Measurements from ENCODE around the gene SDF4.
"Not testable (repeated sequence)": the region's sequence is repeated elsewhere in the genome, so short reads cannot be mapped to it uniquely, and the experiment has no call there.

The SDF4 gene

DNA sequence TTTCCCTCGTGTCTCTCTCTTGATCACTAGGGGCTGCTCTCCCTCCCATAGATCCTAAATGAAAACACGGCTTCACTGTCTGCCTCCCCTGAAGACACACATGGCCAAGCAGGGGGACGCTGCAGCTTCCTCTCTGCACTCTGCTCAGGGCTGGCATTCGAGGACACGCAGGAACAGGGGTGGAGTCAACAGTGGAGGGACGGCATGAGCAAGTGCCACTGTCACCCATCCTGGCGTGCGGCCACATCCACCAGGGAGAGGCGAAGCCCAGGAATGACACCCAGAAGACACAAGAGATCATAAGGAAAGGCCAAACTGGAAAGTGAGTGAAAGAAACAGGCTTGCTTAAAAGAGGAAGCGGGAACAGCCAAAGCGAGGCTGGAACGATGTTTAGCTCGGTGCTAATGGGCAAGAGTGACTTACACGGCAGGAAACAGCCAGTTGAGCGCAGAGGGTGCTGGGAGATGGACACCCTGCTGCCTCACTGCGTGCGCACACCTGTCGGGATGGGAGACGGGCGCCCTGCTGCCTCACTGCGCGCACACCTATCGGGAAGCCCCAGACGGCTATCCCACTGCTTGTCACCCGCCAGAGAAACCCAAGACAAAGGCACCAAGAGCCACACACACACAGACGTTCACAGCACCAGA is 28.3 kb upstream of the SDF4 start:
- no peak for DNase-seq (ENCODE audit: low spot score)

DNA sequence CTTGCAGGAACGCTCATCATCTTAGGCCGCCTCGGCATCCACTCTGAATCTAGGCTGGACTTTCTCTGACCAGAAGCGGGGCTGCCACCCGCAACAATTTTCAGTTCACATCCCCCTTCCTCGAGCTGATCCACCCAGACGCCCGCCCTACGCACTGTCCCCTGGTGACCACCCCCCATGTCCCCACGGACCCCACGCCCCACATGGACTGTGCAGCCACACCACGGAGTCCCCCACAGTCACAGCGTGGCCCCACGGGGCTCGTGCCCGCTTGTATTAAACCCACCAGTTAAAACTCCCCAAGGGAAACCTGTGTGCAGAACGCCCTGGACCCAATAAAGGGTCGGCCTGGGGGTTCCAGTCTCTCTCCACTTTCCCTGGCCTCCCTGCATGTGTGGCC is 27.7 kb upstream of the SDF4 start:
- no peak for DNase-seq (ENCODE audit: low spot score)

DNA sequence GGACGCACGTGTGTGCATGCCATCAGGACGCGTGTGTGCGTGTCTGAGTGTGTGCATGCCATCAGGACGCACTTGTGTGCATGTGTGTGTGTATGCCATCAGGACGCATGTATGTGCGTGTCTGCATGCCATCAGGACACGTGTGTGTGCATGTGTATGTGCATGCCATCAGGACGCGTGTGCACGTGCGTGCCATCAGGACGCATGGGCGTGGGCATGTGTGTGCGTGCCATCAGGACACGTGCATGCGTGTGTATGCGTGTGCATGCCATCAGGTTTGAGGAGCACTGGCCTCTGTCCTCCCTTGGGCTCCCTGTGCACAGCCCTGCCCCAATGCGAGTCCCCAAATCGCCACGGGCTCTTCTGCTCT is 27.3 kb upstream of the SDF4 start:
- no peak for DNase-seq (ENCODE audit: low spot score)

DNA sequence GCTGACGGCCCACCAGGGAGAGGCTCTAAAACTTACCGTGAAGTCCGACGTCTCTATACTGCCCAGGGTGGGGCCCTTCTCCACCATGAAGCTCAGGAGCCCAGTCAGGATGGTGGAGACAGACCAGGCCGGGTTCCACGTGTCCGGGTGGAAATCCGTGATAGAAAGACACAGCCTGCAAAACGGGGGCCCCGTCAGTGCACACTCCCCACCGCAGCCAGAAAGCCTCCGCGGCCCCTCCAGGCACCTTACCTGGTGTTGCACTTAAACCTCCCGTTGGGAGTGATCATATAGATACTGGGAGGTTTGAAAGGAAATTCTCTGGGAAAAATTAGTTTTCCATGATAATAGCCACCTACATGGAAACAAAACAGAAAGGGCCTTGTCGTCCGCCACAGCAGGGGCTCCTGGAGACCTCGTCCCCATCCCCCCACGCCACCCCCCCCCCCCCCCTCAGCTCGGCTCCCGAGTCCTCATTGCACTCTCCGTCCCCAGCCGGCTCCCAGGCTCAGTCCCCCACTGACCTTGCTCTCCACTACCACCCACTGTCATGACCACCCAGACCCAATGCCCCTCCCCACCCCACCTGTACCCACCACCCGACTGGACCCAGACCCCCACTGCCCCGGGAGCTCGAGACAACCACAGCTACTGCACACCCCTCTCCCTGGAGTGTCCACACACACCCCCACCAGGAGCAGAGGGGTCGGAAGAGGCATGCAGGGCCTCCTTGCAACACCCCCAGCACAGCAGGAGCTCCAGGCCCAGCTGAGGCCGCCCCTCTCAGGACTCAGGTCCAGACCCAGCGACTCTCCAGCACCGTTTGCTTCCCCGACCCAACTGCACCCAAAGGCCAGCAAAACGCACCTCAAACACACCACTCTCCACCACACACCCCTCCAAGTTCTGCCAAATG is 25.4 kb upstream of the SDF4 start:
- no peak for DNase-seq (ENCODE audit: low spot score)

DNA sequence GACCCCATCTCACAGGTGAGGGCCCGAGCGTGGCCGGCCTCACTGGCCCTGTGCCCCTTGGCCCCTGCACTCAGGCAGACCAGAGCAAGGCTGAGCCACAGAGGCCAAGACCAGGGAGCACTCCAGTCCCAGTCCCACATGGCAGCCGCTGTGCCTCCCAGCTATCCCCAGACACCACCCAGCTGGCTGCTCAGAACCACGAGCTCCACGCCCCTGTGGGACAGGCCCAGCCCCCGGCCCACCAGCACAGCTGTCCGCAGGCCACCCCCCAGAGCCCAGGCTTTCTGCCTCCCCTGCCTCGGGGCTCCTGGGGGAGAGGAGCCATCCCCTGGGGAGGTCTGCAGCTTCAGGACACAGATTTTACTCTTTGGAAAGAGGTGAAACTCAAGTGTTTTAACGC is 23.8 kb upstream of the SDF4 start:
- no peak for DNase-seq (ENCODE audit: low spot score)

DNA sequence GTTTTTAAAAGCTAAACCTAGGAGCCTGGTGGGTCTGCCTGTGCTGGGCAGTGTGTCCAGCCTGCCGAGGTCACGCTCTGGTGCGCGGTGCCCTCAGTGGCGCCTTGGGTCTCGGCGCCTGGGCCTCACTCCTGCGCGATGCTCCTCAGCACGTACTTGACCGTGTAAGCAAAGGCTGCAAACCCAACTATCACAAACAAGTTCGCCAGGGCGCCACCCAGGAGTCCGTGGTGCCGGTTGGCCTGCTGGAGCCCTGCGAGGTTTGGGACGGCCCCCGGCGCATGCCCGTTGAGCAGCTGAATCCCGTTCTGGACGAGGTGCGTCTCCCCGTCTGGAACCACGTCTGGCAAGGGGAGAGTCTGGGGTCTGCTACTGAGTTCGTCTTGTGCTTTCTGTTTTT is 23.3 kb upstream of the SDF4 start:
- DNase-seq (ENCODE audit: low spot score) = no peak

DNA sequence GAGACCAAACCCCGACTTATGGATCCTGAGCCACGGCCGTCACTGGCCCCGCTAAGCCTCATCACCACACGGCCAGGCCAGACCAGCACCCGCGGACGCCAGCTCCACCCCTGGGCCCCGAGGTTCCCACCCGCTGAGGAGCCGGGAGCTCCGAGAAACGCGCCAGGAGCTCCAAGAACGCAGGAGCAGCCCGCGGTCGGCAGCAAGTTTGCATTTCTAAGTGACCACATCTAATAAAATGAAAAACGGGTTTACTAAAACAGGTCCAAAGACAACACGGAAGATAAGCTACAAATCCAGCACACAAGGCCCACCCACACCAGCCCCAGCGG is 22.8 kb upstream of the SDF4 start:
- DNase-seq (ENCODE audit: low spot score) = no peak

DNA sequence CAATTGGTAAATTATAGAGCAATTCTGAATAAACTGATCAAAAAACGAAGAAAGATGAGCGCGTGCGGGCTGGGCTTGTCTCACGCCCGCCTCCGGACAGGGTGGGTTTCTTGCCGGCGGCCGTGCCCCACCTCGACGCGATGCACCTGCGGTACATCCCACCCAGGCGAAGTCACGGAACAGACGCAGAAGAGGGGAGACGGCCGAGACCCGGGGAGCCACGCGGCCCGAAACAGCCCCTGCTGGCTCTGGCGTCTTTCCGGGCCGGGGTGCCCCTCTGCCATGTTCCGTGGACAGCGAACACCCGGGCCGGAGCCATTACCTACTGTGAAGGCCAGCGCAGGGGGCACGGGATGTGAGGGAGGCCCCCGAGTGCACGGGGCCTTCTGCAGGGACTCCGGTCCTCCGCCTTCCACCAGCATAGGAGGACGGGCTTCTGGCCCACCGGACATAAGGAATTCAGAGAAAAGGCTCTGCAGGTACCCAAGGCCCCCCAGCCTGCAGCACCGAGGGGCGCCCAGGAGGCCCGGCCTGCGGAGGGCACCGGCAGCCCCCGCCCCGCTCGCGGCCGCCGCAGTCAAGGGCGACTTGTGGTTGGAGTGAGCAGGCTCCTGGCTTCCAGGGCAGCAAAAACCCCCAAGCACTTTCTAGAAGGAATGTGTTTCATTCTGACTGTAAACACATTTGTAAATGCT is 22.3 kb upstream of the SDF4 start:
- DNase-seq (ENCODE audit: low spot score) = no peak

DNA sequence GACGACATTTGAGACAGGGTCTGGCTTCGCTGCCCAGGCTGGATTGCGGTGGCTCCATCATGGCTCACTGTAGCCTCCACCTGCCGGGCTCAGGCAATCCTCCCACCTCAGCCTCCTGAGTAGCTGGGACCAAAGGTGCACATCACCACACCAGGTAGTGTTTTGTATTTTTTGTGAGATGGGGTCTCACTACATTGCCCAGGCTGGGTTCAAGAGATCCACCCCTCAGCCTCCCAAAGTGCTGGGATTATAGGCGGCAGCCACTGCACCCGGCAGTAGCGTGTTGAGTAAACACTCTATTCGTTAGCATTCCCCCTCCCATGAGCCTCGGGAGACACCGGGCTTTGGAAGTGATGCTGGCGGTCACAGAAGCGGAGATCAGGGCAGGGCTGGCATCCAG is 21.5 kb upstream of the SDF4 start:
- no peak for DNase-seq (ENCODE audit: low spot score)

DNA sequence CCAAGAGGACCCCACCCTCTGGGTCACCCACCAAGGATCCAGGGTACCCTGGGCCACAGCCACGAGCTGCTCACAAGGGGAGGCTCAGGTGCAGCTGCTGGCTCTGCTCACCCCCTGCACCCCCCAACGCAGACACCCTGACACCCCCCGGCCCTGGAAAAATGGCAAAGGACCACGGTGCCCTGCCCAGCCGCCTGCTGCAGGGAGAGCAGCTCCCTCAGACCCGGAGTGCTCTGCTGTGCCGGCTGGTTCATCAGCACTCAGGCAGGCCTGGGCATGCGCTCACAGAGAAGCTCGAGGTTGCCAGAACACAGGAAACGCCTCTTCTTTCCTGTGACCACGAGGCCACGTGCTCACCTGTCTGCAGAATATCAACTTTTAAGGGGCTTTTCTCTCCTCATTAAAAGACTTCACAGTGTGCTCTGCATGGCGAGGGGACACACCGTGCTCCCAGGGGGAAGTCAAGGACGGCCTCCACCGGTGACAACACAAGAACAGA is 19.0 kb upstream of the SDF4 start:
- DNase-seq (ENCODE audit: low spot score) = no peak

DNA sequence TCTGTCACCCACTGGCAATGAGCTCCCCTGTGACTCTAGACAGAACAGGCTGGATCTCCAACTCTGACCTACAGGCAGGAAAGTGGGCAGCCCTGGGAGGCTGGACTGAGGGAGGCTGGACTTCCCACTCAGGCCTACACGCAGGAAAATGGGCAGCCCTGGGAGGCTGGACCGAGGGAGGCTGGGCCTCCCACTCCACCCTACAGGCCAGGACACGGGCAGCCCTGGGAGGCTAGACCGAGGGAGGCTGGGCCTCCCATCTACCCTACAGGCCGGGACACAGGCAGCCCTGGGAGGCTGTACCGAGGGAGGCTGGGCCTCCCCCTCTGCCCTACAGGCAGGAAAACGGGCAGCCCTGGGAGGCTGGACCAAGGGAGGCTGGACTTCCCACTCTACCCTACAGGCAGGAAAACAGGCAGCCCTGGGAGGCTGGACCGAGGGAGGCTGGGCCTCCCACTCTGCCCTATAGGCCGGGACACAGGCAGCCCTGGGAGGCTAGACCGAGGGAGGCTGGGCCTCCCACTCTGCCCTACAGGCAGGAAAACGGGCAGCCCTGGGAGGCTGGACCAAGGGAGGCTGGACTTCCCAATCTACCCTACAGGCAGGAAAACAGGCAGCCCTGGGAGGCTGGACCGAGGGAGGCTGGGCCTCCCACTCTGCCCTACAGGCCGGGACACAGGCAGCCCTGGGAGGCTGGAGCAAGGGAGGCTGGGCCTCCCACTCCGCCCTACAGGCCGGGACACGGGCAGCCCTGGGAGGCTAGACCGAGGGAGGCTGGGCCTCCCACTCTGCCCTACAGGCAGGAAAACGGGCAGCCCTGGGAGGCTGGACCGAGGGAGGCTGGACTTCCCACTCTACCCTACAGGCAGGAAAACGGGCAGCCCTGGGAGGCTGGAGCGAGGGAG is 16.5 kb upstream of the SDF4 start:
- not testable (repeated sequence) for DNase-seq (ENCODE audit: low spot score)

DNA sequence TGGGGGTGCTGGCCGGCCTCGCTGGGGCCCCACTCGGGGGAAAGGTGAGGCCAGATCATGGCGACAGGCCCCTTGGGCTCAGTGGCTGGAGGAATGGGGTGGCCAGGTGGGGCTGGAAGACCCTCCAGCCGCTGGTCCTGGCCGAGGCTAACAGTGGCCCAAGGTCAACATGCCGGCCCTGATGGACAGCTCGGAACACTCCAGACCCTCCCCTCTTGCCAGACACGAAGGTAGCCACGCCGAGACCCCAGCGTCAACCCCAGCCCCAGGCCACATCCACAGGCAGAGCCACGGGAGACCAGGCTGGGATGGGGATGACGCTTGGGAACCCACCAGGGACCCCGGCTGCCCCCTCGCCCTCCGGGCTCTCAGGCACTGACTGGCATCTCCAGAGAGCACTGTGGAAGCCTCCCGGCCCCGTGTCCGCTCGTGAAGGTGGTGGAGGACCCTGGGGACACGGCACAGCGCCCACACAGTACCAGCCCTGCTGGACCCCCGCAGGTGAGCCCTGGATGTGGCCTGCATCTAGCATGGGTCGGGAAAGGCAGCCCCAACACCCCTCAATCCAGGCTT is 15.6 kb upstream of the SDF4 start:
- no peak for DNase-seq (ENCODE audit: low spot score)

DNA sequence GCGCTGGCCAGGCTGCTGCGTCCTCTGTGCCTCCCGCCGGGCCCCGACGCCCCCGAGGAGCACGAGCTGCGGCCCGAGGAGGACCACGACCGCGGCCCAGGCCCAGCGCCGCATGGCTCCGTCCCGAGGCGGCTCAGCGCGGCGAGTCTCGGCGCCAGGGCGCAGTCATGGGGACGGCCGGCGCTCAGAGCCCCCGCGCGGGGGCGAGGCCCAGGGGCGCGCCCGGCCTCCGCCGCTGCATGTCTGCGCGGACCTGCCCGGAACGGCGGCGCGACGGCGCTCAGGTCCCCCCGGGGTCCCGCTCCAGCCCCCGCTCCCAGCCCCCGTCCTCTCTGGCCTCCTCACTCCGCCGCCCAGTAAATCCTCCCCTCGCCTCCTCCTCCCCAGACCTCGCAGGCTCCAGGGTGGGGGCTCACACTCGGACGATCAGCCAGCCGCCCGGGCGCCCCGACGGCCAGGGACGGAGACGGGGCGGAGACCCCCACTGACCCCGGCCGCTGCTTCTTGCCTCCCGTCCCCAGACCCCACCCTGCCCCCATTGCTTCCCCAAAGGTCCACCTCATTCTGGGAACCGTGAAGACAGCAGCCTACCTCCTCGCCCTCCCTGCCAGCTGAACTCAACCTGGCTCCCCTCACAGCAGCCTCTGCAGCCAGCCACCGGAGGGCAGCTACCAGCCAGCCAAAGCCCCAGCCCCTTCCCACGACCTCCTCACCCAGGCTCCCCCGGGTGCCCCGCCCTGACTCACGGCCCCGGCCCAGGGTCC is 15.0 kb upstream of the SDF4 start, which contains the start of gene C1QTNF12:
TSS of gene C1QTNF12 (minus strand) at position 146 of the 764 bp plus-strand sequence. CDS start at position 114, 32 bp downstream.
- DNase-seq (ENCODE audit: low spot score) = no peak

DNA sequence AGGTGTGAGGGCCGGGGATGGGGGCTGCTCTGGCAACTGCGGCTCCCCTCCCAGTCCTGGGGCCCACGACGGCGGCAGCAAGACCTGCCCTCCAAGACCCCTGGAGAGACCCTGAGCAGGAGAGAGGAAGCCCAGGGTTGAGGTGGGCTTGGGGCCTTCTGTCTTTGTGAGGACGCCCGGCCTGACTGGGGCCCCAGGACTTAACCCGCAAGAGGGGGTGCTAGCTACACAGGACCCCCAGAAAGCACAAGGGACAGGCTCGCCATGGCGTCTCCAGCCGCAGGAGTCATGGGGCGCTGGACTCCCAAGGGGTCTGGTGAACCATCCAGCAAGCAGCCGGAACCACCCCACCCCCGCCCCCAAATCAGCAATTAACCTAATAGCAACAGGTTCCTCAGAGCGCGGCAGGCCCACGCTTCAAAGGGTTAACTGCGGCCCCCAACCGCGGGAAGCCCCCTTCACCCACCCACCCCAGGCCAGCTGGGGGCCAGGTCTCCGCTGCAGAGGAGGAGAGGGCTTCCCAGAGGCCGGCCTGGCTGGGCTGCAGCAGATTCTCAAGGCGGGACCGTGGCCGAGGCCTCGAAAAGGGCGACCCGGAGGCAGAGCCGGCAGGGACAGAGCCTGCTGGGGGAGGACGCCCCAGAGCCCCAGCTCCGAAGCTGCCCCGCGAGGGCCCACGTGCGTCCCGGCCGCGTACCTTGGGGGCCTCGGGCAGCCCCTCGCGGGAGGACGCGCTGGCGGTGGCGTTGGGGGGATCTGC is 14.2 kb upstream of the SDF4 start:
- no peak for DNase-seq (ENCODE audit: low spot score)

DNA sequence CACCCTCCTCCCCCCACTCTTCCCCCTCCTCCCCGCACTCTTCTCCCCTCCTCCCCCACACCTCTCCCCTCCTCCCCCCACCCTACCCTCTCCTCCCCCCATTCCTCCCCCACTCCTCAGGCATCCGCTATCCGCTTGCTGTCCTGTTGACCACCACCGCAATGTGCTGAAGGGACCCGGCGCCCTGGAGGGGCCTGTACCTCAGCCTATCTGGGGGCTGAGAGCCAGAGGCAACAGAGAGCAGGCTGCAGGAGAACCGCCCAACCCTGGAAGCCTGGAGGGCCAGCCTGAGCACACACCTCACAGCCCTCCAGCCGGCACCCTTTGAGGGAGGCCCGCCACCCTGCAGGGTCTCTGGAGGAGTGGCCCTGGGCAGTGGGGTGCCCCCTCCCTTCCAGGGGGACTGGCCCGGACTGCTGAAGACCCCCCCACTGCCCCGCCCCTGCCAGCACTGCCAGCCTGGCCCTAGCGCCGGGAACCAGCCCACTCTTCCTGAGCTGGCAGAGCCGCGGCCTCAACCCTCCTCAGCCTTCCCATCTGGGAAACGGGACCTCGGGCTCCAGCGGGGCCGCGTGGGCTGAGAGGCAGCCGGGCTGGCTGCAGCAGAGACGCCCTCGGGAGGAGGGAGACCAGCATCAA is 13.5 kb upstream of the SDF4 start:
- DNase-seq (ENCODE audit: low spot score) = no peak

DNA sequence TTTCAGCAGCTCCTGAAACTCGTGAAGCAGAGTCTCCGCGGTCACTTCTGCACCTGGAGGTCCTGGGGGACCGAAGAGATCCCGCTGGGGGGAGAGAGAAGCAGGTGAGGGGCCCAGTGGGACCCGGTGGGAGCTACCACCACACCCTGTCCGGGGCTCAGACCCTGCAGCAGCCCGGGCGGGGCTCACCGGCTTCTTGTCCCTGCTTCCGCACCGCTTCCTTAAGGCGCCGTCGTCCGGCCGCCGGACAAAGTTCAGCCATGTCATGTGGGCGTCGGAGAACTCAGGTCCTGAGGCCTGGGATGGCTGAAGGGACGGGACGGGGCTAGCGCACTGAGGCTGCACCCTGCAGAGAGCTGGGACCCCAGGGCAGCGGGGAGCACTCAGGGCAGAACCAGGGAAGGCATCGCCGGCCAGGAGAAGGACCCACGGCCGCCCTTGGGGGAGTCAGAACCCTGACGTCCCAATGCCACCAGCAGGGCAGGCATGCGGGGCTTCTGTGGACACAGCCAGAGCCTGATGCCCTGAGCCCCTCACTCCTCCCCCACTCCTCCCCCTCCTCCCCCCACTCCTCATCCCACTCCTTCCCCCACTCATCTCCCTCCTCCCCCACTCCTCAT is 12.5 kb upstream of the SDF4 start:
- DNase-seq (ENCODE audit: low spot score) = no peak

DNA sequence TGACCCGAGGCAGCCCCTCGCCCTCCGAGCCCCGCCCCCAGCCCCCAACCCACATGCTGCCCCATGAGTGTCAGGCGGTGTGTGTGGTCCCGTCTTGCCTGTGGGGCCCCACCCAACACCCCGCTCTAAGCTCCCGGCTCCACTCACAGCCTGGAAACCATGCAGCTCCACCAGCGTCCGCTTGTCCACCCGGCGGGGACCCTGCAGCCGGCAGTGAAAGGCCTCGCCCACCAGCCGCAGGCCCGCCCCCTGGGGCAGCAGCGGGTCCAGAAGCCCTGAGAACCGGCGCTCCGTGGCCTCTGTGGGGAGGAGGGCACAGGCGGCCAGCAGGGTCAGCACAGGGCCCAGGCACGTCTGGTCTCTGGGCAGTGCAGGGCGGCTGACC is 12.0 kb upstream of the SDF4 start:
- no peak for DNase-seq (ENCODE audit: low spot score)

DNA sequence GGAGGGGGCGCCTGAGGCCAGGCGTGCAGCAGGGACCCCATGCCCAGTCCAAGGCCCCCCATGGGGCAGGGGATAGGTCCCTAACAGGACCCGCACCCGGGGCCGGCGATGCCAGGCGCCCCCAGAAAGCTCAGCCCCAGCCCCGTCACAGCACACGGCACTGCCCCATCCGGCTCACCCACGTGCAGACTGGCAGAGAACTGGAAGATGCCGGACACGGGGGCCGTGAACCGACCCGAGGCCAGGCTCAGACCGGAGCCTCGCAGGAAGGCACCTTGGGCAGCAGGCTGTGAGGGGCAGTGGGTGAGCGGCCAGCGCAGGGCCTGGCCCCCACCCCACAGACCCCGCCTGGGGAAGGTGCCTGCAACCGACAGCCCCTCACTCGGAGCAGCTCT is 11.5 kb upstream of the SDF4 start:
- no peak for DNase-seq (ENCODE audit: low spot score)
